ENCODE results near the gene NAT10.

NAT10 gene

DNA sequence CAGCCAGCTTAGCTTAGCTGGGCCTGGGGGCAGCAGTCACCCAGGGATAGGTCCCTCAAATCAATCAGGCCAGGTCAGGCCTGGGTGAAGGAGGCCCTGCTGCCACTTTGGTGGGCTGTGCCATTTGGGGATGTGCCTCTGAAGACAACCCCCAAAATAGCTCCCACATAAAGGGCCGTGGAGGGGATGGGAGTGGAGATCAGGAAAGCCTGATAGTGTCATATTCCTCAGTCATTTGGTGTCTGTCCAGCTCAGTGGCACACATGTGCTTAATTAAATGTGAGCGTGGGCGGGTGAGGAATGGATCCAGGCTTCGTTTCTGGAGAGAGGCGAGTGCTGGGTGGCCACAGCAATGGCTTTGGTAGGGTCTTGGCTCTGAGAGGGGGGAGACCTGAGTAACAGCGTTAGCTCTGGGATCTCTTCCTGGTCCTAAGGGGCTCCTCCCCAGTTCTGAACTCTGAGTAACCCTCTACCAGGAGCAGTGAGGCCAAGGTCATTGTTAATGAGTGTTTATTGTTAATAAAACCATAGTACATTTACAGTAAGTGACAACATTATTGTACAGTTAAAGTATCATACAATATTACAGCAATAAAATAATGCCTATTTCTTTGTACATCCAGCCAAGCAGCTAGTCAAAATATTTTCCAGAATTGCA is 45.2 kb downstream of the NAT10 start:
- no peak for DNase-seq

DNA sequence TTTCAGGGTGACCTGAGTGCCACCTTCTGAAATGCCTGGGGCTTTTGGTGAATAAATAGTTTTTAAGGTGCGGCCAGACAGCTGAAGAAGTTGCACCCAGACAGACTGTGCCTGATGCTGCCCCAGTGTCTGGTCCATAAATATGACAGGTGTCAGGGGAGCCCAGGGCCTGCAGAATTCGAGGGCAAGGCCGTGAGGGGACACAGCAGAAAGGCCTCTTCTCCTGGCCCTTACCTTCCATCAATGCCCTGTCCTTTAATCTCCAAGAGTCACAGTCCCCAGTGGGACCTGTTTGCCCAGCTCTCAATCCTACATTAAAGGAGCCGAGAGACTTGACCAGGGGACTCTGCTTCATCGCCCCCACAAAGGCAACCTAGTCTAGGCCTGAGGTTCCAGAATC is 45.7 kb downstream of the NAT10 start:
- no peak for DNase-seq

DNA sequence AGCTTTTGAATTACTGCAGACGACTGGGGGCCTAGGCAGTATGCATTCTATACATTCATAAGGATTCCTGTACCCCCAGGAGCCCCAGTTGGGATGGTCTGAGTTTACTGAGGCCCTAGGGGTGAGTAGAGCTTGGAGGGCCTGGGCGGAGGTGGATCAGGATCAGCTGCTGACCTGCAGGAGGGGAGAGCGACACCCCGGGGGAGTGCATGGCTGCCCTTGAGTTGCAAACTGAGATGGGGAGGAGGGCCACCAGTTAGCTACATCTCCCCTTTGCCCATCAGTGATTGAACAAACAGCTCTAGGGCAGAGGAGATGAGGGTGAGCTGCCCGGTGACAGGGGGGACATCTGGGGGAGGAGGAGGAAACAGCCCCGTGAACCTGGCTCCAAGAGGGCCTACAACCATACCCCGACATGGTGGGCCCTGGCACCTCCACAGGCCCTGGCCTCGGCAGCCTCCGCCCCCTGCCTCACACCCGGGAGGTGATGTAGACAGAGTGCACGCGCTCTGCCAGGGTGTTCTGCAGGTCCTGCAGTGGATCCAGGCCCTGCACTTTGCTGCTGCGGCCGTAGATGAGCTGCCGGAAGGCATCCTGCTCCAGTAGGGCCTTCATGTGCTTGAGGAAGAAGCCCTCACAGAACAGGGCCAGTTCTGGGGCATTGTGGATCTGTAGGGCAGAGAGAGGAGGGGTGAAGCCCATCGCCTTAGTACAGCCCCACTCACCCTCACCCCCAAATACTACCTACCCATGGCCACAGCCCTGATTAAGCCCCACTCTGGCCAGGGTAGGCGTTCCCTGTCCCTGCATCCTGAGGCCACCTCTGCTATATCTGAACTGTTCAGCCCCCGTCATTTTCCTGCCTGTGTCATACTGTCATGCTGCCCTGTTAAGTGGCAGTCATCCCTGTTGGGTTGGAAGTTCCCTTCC is 46.8 kb downstream of the NAT10 start:
- no peak for DNase-seq

DNA sequence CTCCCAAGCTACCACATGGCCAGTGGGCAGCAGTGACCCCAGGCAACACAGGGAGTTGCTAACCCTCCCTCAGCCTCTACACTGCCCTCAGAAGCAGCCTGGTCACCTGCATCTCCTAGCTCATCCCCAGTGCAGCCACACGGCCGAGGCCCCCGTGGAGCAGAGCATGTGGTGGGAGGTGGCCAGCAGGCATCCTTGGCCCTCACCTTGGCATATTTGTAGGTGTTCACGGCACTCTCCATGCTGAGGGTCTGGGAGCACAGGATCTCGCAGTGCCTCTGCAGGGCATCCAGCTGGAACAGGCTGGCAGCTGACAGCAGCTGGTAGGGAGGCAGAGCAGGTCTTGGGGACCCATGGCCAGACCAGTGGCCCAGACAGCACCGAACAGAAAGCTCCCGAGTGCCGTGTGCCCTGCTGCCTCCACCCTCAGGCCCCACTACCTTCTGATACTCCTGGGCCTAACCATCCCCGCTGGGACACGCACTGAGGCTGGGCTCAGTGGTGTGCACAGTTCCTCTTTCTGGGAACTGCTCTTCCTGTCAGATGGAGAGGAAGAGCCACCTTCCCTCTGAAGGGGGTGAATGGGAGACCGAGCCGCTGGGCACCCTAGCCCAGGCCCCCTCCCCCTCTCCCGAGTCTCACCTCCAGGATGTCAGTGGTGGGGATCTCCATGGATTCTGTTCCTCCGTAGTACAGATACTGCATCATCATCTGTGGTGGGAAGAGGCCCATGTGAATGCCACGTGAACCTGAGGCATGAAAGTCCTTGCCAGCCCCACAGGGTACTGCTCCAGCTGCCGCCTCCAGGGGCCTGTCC is 48.8 kb downstream of the NAT10 start:
- DNase-seq, result no peak

DNA sequence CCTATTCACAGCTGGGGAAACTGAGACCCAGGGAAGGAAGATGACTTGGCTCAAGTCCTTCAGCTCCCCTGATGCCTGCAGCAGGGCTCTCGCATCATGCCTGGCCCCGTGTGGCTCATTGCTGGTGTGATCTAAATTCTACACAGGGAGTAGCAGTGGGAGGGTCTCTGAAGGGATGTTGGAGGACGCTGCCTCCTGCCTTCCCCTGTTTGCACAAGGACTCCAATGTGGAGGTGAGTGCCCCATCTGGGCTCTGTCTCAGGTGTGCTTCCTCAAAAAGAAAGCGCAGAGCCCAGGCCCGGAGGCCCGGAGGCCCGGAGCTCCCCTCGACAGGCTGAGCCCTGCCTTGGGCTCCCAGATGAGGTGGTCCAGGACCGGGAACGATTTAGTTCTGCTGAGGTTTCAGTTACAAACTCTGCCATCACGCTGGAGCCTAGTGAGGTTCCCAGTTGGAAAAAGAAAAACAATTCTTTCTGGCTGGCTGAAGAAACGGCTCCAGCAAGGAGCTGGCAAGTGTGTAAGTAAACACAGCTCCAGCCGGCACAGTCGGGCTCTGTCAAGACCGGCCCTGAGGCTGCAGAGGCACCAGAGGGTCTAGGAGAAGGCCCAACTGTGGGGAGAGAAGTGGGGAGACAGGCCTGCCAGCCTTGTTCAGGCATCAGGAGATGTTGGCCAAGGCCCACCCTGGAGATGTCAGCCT is 49.8 kb downstream of the NAT10 start:
- DNase-seq, result no peak

DNA sequence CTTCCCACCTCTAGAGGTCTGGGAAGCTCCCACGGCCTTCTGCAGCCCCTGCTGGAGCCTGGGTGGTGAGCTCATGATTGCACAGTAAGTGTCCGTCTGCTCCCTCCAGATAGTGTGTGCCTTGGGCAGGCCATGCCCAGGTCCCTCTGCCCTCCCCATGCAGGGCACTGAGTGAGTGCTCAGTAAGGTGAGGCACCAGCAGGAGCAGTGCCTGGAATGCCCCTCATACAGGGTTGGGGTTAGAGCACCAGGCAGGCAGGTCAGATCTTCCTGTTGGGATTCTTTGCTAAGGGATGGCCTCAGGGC is 50.3 kb downstream of the NAT10 start:
- DNase-seq, result no peak

DNA sequence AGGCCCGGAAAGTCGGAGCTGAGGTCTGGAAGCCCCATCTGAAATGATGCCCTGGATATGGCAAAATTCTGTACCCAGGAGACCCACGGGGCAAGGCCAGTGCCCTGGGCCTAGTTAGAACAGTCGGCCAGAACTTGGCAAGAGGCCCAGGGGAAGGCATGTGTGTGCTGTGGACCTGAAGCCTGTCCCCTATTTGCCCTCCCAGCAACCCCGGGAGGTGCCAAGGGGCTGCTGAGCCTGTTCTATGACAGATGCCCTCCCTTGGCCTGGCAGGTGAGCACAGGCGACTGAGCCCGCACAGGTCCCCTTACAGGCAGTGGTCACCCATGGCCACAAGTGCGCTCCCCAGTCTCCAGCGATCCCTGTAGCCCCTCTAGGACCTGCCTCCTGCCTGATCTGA is 51.7 kb downstream of the NAT10 start:
- no peak for DNase-seq

DNA sequence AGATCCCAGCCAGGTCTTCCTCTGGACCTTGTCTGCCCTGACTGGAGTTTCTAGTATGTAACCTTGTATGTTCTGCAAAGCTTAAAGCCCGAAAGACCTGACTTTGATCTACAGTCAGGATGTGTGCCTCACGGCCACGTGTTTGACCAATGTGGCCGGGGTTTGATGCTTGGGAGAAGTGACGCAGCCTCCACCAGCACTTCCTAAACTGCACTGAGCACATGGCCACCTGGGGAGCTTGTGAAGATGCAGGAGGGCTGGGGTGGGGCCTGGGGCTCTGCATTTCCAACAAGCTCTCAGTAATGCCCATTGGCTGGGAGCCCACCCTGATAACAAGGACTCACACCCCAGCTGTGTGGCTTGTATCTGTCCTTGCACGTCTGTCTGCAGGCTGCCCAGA is 53.2 kb downstream of the NAT10 start:
- DNase-seq, result no peak

DNA sequence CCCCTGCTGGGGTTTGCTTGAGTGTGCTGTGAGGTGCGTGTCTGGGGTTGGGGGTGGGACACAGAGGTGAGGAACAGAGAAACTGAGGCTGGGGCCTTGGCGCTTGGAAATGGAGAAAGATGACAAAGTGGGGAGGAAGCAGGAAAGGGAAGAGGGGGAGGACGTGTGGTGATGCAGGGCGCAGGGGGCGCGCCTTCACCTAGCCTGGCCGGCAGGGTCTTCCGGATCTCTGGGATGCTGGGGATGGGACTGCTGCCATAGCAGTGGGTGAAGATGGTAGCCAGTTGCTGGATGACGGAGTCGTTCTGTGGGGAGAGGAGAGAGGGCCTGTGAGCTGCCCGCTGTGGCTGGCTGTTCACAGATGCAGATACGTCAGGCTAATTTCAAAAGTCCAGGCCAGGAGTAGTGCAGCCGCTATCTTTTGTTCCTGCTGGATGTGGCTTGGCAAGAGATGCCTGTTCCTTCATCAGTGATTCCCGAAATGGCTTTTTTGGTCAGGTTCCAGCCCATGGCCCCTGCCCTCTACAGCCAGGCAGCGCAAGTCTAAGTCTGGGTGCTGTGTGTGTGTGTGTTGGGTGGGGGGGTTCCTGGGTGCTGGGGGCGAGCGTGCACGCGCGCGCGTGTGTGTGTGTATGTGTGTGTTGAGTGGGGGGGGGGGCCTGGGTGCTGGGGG is 54.8 kb downstream of the NAT10 start:
- DNase-seq, result no peak

DNA sequence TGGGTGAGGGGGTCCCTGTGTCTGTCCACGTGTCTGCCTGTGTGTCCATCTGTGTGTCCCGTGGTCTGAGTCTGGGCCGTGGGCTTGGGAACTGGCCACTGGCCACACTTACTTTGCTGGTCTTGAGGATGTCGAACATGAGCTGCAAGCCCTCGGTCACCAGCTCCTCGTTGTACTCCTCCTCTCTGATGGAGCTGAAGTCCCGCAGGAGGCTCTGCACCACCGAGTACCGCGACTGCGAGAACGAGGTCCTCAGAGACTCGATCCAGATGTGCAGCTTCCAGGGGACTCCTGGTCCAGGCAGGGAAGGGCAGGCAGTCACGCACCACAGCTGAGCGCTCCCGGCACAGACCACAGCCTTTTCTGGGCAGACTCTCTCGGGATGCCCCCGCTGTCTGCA is 55.4 kb downstream of the NAT10 start:
- DNase-seq, result no peak

DNA sequence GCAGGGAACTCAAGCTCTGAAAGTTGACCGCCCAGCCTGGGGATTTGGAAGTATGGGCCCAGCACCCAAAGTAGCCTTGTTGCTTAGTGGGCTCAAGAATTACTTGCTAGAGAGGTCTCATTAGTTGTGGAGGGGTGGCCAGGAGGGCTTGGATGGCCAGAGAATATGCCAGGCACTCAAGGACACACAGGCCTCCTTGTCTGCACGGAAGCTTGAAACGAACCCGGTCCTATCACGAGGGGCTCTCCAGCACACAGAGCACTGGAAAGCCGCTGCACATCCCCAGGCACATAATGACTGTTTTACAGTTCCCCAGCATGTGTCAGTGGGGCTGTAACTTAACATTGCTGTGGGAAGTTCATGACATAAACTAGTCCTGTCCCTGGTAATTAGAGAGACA is 55.9 kb downstream of the NAT10 start:
- DNase-seq, result no peak

DNA sequence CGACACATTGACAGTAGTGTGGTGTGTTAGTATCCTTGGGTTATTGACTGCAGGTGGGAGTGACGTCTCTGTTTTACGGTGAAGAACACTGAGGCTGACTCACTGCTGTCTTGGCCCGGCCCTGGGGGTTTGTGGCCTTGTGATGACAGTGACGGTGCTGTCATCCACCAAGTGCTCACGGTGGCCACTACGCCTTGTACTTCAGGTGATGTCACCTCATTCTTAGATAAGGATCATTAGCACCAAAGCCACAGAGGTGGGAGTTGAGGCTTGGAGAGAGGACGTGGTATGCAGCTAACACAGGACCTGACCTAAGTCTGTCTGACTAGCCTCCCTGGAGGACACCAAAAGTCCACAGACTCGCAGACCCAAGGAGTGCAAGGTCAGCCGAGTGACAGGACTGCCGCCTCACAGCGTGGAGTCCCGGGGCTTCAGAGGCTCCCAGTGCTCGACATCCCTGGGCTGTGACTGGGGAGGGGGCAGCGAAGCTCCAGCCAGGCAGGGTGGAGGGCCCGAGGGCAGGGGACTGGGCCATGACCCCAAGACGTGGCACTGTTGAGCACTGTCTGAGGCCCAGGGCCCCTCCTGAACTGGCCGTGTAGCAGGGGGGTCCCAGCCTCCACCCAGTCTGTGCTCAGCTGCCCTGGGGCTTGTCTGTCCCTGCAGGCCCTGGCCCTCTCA is 56.5 kb downstream of the NAT10 start:
- no peak for DNase-seq

DNA sequence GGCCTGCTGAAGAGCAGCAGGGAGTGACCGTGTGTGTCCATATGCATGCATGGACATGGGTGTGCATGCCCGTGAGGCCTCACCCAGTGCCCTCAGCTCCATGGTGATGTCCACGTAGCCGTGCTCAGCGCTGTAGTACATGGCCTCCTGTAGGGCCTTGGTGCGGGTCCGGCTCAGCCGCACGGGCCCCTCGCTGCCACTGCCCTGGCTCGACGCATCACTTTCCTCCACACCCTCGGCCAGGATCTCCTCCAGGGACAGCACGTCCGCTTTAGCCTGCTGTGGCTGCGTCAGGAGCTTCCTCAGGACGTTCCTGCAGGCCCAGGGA is 57.0 kb downstream of the NAT10 start:
- DNase-seq, result no peak

DNA sequence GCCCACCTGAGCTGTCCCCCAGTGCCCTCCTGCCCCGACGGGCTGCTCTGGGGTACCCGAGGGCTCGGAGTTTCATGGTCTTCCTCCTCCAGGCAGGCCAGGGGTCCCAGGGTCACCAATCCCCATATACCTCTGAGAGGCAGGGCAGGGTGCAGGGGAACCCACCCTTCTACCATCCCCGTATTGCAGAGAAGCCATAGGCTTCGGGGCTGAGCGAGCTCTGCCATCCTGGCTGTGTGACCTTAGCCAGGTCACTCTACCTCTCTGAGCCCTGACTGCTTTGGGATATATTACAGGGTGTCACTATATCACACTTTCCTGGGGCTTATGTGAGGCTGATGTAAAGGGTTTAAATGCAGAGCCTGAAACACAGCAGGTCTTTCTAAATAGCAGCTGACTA is 57.4 kb downstream of the NAT10 start:
- no peak for DNase-seq

DNA sequence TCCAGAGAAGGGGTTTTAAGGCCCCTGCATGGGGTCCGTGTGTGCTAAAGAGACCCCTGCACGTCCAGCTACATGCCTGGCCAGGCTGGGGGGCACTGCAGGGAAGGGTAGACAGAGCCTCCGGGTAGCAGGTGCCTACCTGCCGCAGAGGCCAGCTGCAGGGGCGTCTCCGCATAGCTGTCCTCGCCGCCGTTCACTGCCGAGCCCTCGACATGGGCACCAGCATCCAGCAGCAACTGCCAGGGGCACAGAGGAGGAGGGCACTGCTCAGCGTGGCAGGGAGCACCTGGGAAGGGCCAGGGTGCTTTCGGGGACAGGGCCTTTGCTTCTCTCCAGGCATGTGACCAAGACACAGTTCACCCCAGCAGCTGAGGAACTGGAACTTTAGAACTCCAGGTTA is 59.7 kb downstream of the NAT10 start:
- no peak for DNase-seq

DNA sequence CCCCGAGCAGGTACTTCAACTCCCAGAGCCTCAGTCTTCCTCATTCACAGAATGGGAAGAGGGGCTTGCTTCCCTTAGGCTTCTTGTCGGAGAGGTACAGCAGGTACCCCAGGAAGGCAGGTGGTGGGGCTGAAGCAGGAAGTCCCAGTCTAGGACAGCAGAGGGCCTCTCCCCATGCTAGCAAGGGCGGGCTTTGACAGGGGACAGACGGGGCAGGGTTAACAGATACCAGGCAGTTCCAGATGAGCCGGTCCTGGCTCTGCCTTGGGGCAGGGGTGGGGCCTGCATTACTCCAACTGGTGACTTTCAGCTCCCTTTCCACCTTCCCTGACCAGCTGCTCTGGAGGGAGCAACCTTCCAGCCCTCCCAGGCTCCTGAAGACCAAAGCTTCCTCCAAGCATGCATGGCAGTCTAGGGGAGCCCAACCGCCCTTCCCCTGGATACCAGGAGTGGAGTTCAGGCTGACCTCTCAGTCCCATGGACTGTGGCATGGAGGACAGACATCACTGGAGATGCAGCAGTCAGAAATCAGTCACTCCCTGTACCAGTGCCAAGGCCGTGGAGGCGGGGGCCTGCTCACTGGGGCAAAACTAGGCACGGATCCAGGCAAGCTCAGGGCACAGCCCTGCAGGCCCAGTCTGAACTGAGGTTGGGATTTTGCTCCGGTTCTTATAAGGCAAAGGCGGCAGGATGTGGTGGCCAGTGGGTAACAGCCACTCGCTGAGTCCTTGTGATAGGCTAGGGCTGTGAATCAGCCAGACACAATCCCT is 60.5 kb downstream of the NAT10 start:
- DNase-seq, result no peak

DNA sequence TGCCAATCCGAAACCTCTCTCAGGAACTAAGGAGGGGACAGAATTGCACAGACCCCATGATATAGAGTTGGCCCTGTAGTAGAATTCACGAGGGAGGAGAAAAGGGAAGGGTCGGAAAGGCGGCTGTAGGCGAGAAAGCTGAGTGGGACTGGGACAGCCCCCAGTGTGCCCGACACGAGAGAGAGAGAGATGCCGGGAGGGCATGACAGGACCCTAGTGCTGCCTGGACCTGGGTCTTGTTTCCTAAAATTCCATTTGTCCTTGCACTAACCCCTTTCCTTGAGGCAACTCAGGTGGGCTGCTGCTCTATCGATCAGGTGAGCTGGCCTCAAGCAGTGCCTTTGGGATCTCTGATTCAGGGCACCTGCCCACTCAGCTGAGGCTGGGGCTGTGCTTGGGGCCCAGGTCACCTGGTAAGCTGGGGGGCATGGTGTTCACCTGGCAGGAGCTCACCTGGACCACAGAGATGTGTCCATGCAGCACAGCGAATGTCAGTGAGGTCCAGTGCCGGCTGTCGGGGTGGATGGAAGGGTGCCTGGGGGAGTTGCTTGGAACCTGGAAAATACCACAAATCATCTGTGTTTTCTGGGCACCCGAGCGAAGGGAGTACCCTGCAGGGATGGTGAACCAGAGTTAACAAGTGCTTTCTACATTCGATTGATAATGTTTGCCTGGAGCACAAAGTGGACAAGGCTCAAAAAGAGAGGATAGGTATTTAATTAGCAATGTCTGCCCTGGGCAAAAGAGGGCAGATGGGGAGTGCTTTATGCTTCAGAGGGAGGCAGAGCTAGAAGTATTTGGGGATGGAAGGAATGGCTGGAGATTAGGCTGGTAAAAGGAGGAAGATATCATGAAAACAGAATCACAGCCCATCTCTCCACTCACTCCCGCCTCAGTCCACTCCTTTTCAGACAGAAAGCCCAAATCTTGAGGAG is 61.6 kb downstream of the NAT10 start:
- DNase-seq, result no peak

DNA sequence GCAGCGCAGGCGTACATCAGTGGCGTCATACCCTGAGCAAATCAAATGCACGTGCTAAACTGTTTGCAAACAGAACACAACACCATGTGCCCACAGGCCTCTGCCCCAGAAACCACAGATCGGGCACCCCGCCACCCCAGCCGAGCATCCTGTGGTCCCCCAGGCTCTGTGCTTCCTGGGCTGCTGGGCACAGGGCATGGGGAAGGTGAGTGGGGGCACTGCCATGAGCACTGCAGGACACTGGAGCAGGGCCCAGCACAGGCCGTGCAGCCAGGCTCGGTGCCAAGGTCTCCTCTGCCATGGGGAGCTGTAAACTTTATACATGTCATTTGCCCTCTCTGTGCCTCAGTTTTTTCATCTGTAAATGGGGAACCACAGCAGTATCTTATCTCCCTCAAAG is 62.5 kb downstream of the NAT10 start:
- no peak for DNase-seq

DNA sequence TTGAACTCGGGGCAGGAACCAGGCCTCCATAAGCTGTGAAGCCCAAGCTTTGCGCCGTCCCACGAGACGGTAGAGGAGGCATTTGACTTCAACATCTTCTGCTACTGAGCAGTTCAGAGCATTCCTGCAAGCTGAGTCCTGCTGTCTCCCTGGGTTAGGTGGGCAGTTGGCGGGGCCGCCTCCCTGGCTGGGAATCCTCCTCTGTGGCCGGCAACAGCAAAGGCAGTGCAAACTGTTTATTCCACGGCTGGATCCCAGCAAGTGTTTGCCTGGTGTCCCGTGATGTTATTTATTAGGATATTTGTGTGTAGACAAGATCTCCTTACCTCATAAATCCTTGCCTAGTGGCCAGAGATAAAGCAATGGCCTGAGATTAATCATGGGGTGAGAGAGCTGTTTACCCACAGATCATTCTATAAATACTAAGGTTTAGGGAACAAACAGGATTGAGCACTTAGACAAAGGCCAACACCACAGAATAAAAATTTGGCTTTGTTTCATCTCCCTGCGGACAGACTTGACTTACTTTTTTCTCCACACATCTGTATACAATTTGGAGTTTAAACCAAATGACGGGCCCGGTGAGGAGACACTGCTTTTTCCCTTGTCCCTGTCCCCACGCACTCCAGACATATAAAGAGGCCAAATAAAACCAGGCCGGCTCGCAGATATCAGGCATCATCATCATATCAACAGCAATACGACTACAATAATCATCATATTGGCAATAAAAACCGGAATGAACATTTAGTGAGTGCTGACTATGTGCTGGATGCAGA is 63.4 kb downstream of the NAT10 start:
- no peak for DNase-seq

Measured in NCI-H345 (cell line).